Activated naive CD4-positive, alpha-beta T cell treated with anti-CD3 and anti-CD28 coated beads for 36 hours (primary cell): Measurements from ENCODE around the gene ZNF738. TPM values are rescaled to one million over a fixed set of nuclear protein-coding genes. Genes with fewer than 3 reads are reported as not detected.
"Not testable (repeated sequence)": the region's sequence is repeated elsewhere in the genome, so short reads cannot be mapped to it uniquely, and the experiment has no call there.

Source experiments
- CTCF ChIA-PET: fragments of 350-600 bp; sonication (Branson Sonifier 250); formaldehyde crosslinking; loops from one replicate; lab custom pipeline; 2021; ENCODE audit warnings: antibody characterized with exemption; lab: Charles Lee
- DNase-seq: peaks from one replicate; pipeline ENCODE4 v3.0.0-alpha.2; 2020
- H3K27ac Mint-ChIP-seq: one replicate; pipeline ENCODE4 v1.8.0; 2021; ENCODE audit warnings: mild to moderate bottlenecking, mixed read lengths
- H3K27me3 Mint-ChIP-seq: one replicate; pipeline ENCODE4 v1.8.0; 2021; ENCODE audit warnings: low read depth, mixed read lengths
- H3K36me3 Mint-ChIP-seq: one replicate; pipeline ENCODE4 v1.8.0; 2021; ENCODE audit warnings: low read depth, mixed read lengths
- H3K4me1 Mint-ChIP-seq: one replicate; pipeline ENCODE4 v1.8.0; 2021; ENCODE audit warnings: low read depth, mixed read lengths
- H3K4me3 Mint-ChIP-seq: one replicate; pipeline ENCODE4 v1.8.0; 2021; ENCODE audit warnings: mild to moderate bottlenecking, moderate library complexity, mixed read lengths
- H3K9me3 Mint-ChIP-seq: one replicate; pipeline ENCODE4 v1.8.0; 2021; ENCODE audit warnings: mixed read lengths
- intact Hi-C: fragments of 100-400 bp; cut with micrococcal nuclease; formaldehyde crosslinking; loops from one replicate; pipeline ENCODE4 v1.15.1; 2023
- total RNA-seq, 2 experiments: library from RNA; stranded (reverse); gene quantifications; one replicate each; pipeline ENCODE4 v1.2.3, GENCODE V29; 2021

The ZNF738 gene
- total RNA-seq, 2 experiments from 2014 or later: 16.6 to 17.1 TPM

GRCh38 chr19:21344841-21345240 is 14.0 kb upstream of the ZNF738 start:
- intact Hi-C loops, H3K36me3 Mint-ChIP-seq, H3K27ac Mint-ChIP-seq, H3K4me3 Mint-ChIP-seq, DNase-seq, CTCF ChIA-PET, H3K27me3 Mint-ChIP-seq, H3K4me1 Mint-ChIP-seq: not testable (repeated sequence)
- peaks cover 15% of the 10 kb centered on the region for H3K9me3 Mint-ChIP-seq

DNA sequence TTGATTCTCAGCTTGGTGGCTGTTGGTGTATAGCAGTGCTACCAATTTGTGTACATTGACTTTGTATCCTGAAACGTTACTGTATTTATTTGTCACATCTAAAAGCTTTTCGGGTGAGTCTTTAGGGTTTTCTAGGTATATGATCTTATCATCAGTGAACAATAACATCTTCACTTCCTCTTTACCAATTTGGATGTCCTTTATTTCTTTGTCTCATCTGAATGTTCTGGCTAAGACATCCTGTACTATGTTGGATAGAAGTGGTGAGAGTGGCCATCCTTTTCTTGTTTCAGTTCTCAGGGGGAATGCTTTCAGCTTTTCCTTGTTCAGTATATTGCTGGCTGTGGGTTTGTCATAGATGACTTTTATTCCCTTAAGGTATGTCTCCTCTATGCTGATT is 6.0 kb upstream of the ZNF738 start:
- Mint-ChIP-seq H3K27me3 (no peaks in the 10 kb centered on the region), H3K9me3 (peaks cover 14% of the 10 kb centered on the region), H3K4me1 (peaks cover 2% of the 10 kb centered on the region), H3K27ac (no peak overlapping the region), H3K4me3 (no peak overlapping the region), H3K36me3 (no peaks in the 10 kb centered on the region)
- no peak for DNase-seq
- intact Hi-C loops: loop anchor here (10.0 kb wide), 1 partner anchor 358 kb away; no protein-coding TSS in a partner anchor
- CTCF ChIA-PET: interaction anchor here (0.6 kb wide), 1 partner anchor 282 kb away, joined by 4 read pairs; no protein-coding TSS in a partner anchor

DNA sequence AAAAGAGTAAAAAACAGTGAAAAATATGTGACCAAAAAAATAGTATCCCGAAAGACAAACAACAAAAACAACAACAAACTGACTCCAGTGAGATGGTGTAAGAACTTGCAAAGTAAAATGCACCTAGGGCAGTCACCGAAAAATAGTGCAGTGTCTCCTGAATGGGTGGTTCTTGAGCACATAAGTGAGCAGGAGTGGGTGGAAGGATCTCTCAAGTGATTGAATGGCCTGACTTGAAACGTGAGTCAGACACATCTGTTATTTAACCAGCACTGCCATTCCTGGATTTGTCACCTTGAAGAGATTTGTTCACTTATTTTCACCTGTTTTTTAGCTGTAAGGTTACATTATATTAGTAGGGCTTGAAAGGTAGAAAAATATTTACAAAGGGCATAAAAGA is 3.5 kb downstream of the ZNF738 start:
- H3K9me3 Mint-ChIP-seq: peaks cover 6% of the 10 kb centered on the region
- H3K27me3 Mint-ChIP-seq: no peaks in the 10 kb centered on the region
- H3K27ac Mint-ChIP-seq: no peak overlapping the region
- no peak for DNase-seq
- intact Hi-C loops: no loop called here
- no peak overlapping the region for H3K4me3 Mint-ChIP-seq
- CTCF ChIA-PET: no interaction called here
- peaks cover 55% of the 10 kb centered on the region for H3K36me3 Mint-ChIP-seq
- H3K4me1 Mint-ChIP-seq: peaks cover 8% of the 10 kb centered on the region

GRCh38 chr19:21383980-21384582 is 25.3 kb downstream of the ZNF738 start:
- H3K4me1 Mint-ChIP-seq: no peaks in the 10 kb centered on the region
- intact Hi-C loops: no loop called here
- H3K4me3 Mint-ChIP-seq: no peak overlapping the region
- peaks cover 56% of the 10 kb centered on the region for H3K36me3 Mint-ChIP-seq
- CTCF ChIA-PET: no interaction called here
- H3K27me3 Mint-ChIP-seq: no peaks in the 10 kb centered on the region
- H3K9me3 Mint-ChIP-seq: peaks cover 70% of the 10 kb centered on the region
- H3K27ac Mint-ChIP-seq: no peak overlapping the region
- DNase-seq: no peak

DNA sequence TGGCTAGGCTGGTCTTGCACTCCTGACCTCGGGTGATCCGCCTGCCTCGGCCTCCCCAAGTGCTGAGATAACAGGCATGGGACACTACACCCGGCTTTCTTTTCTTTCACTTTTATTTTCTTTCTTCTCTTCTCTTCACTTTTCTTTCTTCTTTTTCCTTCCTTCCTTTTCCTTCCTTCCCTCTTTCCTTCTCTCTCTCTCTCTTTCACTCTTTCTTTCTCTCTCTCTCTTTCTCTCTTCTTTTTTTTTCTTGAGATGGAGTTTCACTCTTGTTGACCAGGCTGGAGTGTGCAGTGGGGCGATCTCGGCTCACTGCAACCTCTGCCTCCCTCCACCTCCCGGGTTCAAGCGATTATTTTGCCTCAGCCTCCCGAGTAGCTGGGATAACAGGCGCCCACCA is 37.3 kb downstream of the ZNF738 start:
- CTCF ChIA-PET: no interaction called here
- intact Hi-C loops: loop anchor here (2.0 to 10.0 kb wide), 7 partner anchors 79 to 619 kb away; partner anchors contain the start of genes ZNF429, ZNF430, ZNF431 and ZNF66
- Mint-ChIP-seq H3K4me3 (no peak overlapping the region), H3K27me3 (no peaks in the 10 kb centered on the region), H3K4me1 (peaks cover 21% of the 10 kb centered on the region), H3K9me3 (peaks cover 17% of the 10 kb centered on the region), H3K27ac (no peak overlapping the region), H3K36me3 (peaks cover 39% of the 10 kb centered on the region)
- no peak for DNase-seq

DNA sequence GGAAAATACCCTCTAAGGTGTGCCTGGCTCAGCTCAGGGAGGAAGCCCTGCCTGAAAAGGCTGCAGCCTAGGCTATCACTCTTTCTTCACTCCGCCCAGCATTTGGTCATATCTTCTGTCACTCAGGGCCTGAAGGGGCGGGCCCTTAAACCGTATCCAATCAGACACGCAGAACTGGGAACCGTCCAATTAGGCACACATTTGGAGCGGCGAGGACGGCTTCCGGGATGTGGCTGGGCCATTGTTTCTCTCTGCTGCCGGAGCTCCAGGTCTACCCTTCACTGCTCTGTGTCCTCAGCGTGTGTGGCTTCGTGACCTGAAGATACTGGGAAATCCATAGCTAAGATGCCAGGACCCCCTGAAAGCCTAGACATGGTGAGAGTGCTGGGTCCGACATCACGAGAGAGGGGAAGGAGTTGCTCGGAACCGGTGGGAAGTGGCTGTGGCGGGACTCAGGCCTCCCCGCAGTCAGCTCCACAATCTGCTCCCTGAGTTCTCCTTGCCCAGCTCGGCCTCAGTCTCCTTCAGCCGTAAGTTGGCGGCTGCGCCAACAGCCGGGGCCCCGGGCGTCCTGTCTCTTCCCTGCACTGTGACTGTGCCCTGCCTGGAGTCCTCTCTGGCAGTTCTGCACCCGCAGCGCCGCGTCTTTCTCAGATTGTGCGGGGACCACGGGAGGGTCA is 38.2 kb downstream of the ZNF738 start, which contains the start of gene ZNF493:
Gene ZNF493 (plus strand): TSS at position 241 of the 680 bp plus-strand sequence. CDS start 105 bp downstream, at position 346.
- CTCF ChIA-PET: no interaction called here
- peaks cover 21% of the 10 kb centered on the region for H3K4me1 Mint-ChIP-seq
- no peaks in the 10 kb centered on the region for H3K27me3 Mint-ChIP-seq
- intact Hi-C loops: loop anchor here (1.0 to 10.0 kb wide), 11 partner anchors 39 to 832 kb away; partner anchors contain the start of genes ZNF429, ZNF430, ZNF431 and ZNF66
- H3K4me3 Mint-ChIP-seq: peak within 1 kb of the TSS; percentile 96
- peaks cover 39% of the 10 kb centered on the region for H3K36me3 Mint-ChIP-seq
- DNase-seq: peak; percentile 97
- H3K27ac Mint-ChIP-seq: peak within 1 kb of the TSS; percentile 92
- peaks cover 16% of the 10 kb centered on the region for H3K9me3 Mint-ChIP-seq

DNA sequence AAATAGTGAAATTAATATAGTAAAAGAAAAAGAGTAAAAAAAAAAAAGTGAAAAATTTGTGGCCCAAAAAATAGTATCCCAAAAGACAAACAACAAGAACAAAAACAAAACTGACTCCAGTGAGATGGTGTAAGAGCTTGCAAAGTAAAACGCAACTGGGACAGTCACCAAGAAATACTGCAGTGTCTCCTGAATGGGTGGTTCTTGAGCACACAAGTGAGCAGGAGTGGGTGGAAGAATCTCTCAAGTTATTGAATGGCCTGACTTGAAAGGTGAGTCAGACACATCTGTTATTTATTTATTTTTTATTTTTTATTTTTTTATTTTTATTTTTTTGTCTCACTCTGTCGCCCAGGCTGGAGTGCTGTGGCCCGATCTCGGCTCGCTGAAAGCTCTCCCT is 40.1 kb downstream of the ZNF738 start:
- Mint-ChIP-seq H3K27me3 (no peaks in the 10 kb centered on the region), H3K27ac (no peak overlapping the region), H3K4me3 (no peak overlapping the region), H3K4me1 (peaks cover 28% of the 10 kb centered on the region), H3K36me3 (peaks cover 51% of the 10 kb centered on the region), H3K9me3 (peaks cover 19% of the 10 kb centered on the region)
- intact Hi-C loops: loop anchor here (5.0 to 10.0 kb wide), 4 partner anchors 257 to 477 kb away; partner anchors contain the start of genes ZNF430, ZNF431 and ZNF85
- CTCF ChIA-PET: interaction anchor here (0.7 kb wide), 1 partner anchor 85 kb away, joined by 3 read pairs; no protein-coding TSS in a partner anchor
- DNase-seq: no peak

GRCh38 chr19:21402303-21402985 is 43.6 kb downstream of the ZNF738 start:
- H3K27ac Mint-ChIP-seq: no peak overlapping the region
- no peaks in the 10 kb centered on the region for H3K27me3 Mint-ChIP-seq
- H3K9me3 Mint-ChIP-seq: peaks cover 25% of the 10 kb centered on the region
- CTCF ChIA-PET: no interaction called here
- peaks cover 27% of the 10 kb centered on the region for H3K4me1 Mint-ChIP-seq
- H3K4me3 Mint-ChIP-seq: no peak overlapping the region
- intact Hi-C loops: no loop called here
- no peak for DNase-seq
- H3K36me3 Mint-ChIP-seq: peaks cover 70% of the 10 kb centered on the region

DNA sequence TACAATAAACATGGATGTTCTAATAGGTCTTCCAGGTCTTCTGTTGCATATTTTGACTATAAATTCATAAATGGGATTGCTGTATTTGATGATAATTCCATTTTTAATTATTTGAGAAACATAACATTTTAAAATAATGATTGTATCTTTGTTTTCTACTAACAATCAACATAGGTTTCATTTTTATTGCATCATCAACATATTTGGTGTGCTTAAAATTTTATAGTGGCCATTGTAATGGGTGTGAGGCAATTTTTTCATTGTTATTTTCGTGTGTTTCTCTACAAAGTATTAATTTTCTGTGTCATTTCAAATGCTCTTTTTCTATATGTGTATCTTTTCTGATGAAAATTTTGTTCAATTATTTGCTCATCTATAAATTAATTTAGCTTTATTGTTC is 51.4 kb downstream of the ZNF738 start:
- intact Hi-C loops: no loop called here
- no peak for DNase-seq
- peaks cover 78% of the 10 kb centered on the region for H3K36me3 Mint-ChIP-seq
- no peak overlapping the region for H3K4me3 Mint-ChIP-seq
- no peaks in the 10 kb centered on the region for H3K4me1 Mint-ChIP-seq
- H3K27ac Mint-ChIP-seq: no peak overlapping the region
- no peaks in the 10 kb centered on the region for H3K27me3 Mint-ChIP-seq
- CTCF ChIA-PET: no interaction called here
- peaks cover 31% of the 10 kb centered on the region for H3K9me3 Mint-ChIP-seq

- peaks cover 76% of the 10 kb centered on the region for H3K9me3 Mint-ChIP-seq
- intact Hi-C loops: no loop called here
- H3K4me3 Mint-ChIP-seq: no peak overlapping the region
- CTCF ChIA-PET: no interaction called here
- H3K36me3 Mint-ChIP-seq: peaks cover 68% of the 10 kb centered on the region
- no peak overlapping the region for H3K27ac Mint-ChIP-seq
- no peaks in the 10 kb centered on the region for H3K4me1 Mint-ChIP-seq
- H3K27me3 Mint-ChIP-seq: no peaks in the 10 kb centered on the region
- DNase-seq: no peak
These were observed 63.4 kb downstream of the ZNF738 start for GRCh38 chr19:21422244-21422643.

- no peak for DNase-seq
- intact Hi-C loops: no loop called here
- H3K27ac Mint-ChIP-seq: no peak overlapping the region
- no peak overlapping the region for H3K4me3 Mint-ChIP-seq
- CTCF ChIA-PET: no interaction called here
- H3K27me3 Mint-ChIP-seq: no peaks in the 10 kb centered on the region
- H3K9me3 Mint-ChIP-seq: peaks cover 65% of the 10 kb centered on the region
- peaks cover 57% of the 10 kb centered on the region for H3K36me3 Mint-ChIP-seq
- H3K4me1 Mint-ChIP-seq: no peaks in the 10 kb centered on the region
These were observed 64.5 kb downstream of the ZNF738 start for GRCh38 chr19:21423057-21424041.
